ENCODE measurements around the gene OLFM2. TPM values are rescaled to one million over a fixed set of nuclear protein-coding genes. Genes with fewer than 3 reads are reported as not detected.

Gene OLFM2
- total RNA-seq, 1 experiment from 2014 or later: 75.6 TPM

- Histone ChIP-seq H3K23ac (ENCODE audit: insufficient read length, low read depth, low read length) (no peak within 1 kb of the TSS), H3K79me1 (ENCODE audit: insufficient read depth, low read depth, low read length, poor library complexity, severe bottlenecking) (peaks cover 13% of the 10 kb centered on the region), H2AK5ac (ENCODE audit: insufficient read length, low read length) (no peak within 1 kb of the TSS), H2BK20ac (ENCODE audit: low read depth, low read length, poor library complexity, severe bottlenecking) (no peak within 1 kb of the TSS), H2BK5ac (ENCODE audit: insufficient read length, low read length) (no peak within 1 kb of the TSS), H3K14ac (ENCODE audit: insufficient read depth, low read length) (peak within 1 kb of the TSS; percentile 98), H2BK120ac (ENCODE audit: low read depth, low read length, poor library complexity, severe bottlenecking) (peak within 1 kb of the TSS; percentile 89), H2BK15ac (ENCODE audit: low read depth, low read length) (no peak within 1 kb of the TSS; the same call in 1 of the 2 replicates), H2AFZ (ENCODE audit: low read length) (no peak within 1 kb of the TSS), H3K4ac (ENCODE audit: low read depth, low read length) (no peak within 1 kb of the TSS; the same call in 1 of the 2 replicates), H3K18ac (ENCODE audit: insufficient read length, low read depth, low read length) (peak within 1 kb of the TSS; percentile 99), H4K91ac (ENCODE audit: insufficient read length, low read depth, low read length) (no peak within 1 kb of the TSS), H3K4me1 (ENCODE audit: insufficient read depth, low read length) (peaks cover 3% of the 10 kb centered on the region; the same call in 1 of the 2 replicates), H2BK12ac (ENCODE audit: insufficient read length, low read depth, low read length) (no peak within 1 kb of the TSS), H3K79me2 (ENCODE audit: insufficient read depth, low read length) (peaks cover 12% of the 10 kb centered on the region; the same call in 1 of the 2 replicates), H3K56ac (ENCODE audit: insufficient read length, low read depth, low read length) (no peak within 1 kb of the TSS), H3K27ac (ENCODE audit: insufficient read length, low read depth, low read length) (no peak within 1 kb of the TSS), H3K9me3 (ENCODE audit: control insufficient read depth, low read depth, low read length) (no peaks in the 10 kb centered on the region), H3K9ac (ENCODE audit: extremely low read depth, insufficient read length, low read length) (peak within 1 kb of the TSS; percentile 90), H4K5ac (ENCODE audit: insufficient read length, low read depth, low read length) (peak within 1 kb of the TSS; percentile 77), H3K23me2 (ENCODE audit: insufficient read length, low read depth, low read length, poor library complexity, severe bottlenecking) (peaks cover 7% of the 10 kb centered on the region), H3K27me3 (ENCODE audit: insufficient read depth, low read length) (no peaks in the 10 kb centered on the region), H3T11ph (ENCODE audit: low read length) (no peak within 1 kb of the TSS), H3K4me2 (ENCODE audit: insufficient read depth, insufficient read length, low read length) (peak within 1 kb of the TSS; percentile 100), H4K8ac (replicated peaks; ENCODE audit: insufficient read length, low read depth, low read length) (no peak within 1 kb of the TSS), H4K20me1 (ENCODE audit: control insufficient read depth, insufficient read depth, insufficient read length) (peaks cover 5% of the 10 kb centered on the region)
- Mint-ChIP-seq H3K9me3 (peaks cover 13% of the 10 kb centered on the region in 2 experiments), H3K27ac (peak within 1 kb of the TSS; percentile 89 to 98 (median 97)), H3K4me3 (peak within 1 kb of the TSS; percentile 88 to 94), H3K4me1 (peaks cover 7 to 23% of the 10 kb centered on the region in 2 experiments), H3K36me3 (ENCODE audit: insufficient read depth in 1 of 3, low read depth in 3 of 3) (peaks cover 28 to 29% (median 29%) of the 10 kb centered on the region in 3 experiments), H3K27me3 (ENCODE audit: low read depth) (no peaks in the 10 kb centered on the region)
- no CpG with 5 or more reads among the region's 82 CpGs for WGBS (ENCODE audit: extremely low coverage, insufficient read length, low lambda C conversion rate)
- TF ChIP-seq, protein P1, sequence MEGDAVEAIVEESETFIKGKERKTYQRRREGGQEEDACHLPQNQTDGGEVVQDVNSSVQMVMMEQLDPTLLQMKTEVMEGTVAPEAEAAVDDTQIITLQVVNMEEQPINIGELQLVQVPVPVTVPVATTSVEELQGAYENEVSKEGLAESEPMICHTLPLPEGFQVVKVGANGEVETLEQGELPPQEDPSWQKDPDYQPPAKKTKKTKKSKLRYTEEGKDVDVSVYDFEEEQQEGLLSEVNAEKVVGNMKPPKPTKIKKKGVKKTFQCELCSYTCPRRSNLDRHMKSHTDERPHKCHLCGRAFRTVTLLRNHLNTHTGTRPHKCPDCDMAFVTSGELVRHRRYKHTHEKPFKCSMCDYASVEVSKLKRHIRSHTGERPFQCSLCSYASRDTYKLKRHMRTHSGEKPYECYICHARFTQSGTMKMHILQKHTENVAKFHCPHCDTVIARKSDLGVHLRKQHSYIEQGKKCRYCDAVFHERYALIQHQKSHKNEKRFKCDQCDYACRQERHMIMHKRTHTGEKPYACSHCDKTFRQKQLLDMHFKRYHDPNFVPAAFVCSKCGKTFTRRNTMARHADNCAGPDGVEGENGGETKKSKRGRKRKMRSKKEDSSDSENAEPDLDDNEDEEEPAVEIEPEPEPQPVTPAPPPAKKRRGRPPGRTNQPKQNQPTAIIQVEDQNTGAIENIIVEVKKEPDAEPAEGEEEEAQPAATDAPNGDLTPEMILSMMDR (conservative IDR thresholded peaks at IDR 0.05): no peak
- peak; percentile 100 for DNase-seq
These were observed 117.3 kb downstream of the OLFM2 start, which contains the start of gene FBXL12 for GRCh38 chr19:9818734-9819595. TSS of gene FBXL12 (minus strand) at chr19:9819079. CDS start at chr19:9818813, 266 bp downstream.
